B cell (primary cell): ENCODE data around the gene UPK3BL2. TPM values are rescaled to one million over a fixed set of nuclear protein-coding genes. Genes with fewer than 3 reads are reported as not detected.
"Not testable (repeated sequence)": the region's sequence is repeated elsewhere in the genome, so short reads cannot be mapped to it uniquely, and the experiment has no call there.

ENCODE experiments used
- ATAC-seq: fragments of 200-7000 bp; cut with Tn5 transposase; one replicate; pipeline ENCODE4 v1.10.0; 2021; ENCODE audit warnings: low read depth, mild to moderate bottlenecking, moderate number of reproducible peaks, moderate library complexity
- CTCF ChIA-PET: fragments of 350-600 bp; sonication (Branson Sonifier 250); formaldehyde crosslinking; loops from one replicate; lab custom pipeline; 2021; ENCODE audit warnings: antibody characterized with exemption, inconsistent platforms; lab: Charles Lee
- POLR2A ChIA-PET: fragments of 350-600 bp; sonication (Branson Sonifier 250); formaldehyde crosslinking; loops from one replicate; lab custom pipeline; 2021; ENCODE audit warnings: antibody characterized with exemption; lab: Charles Lee
- DNase-seq: peaks from one replicate; pipeline ENCODE4 v3.0.0; 2013
- H2AFZ ChIP-seq: 2 replicates; pipeline ENCODE4 v1.6.1; 2012; ENCODE audit warnings: mild to moderate bottlenecking, low read depth, low read length; ENCODE audit not compliant: insufficient read depth, poor library complexity, severe bottlenecking
- H3K27ac ChIP-seq, 2 donors: 1 replicate in 1 of 2; 2 replicates in 1 of 2; pipeline ENCODE4 v1.5.1; 2012 to 2013; ENCODE audit warnings: low read length in 2 of 2, mild to moderate bottlenecking in 2 of 2, moderate library complexity in 1 of 2
- H3K27me3 ChIP-seq, 4 experiments: fragments of 200-600 bp in 1 of 4; sonication (generic) in 1 of 4; replicated peaks in 1 of 4; 1 replicate in 2 of 4; 2 replicates in 2 of 4; pipeline versions ENCODE4 v1.6.1 to v1.7.0; 2013 to 2016; ENCODE audit warnings: low read length in 3 of 4, mild to moderate bottlenecking in 2 of 4, mixed read lengths in 1 of 4, moderate library complexity in 1 of 4; ENCODE audit not compliant: insufficient read depth in 4 of 4, control insufficient read depth in 3 of 4; ENCODE audit errors: control extremely low read depth in 1 of 4
- H3K36me3 ChIP-seq, 2 experiments: replicated peaks in 1 of 2; 1 replicate in 1 of 2; 2 replicates in 1 of 2; pipeline versions ENCODE4 v1.6.1 to v1.7.1; 2013; ENCODE audit warnings: low read length in 1 of 2; ENCODE audit not compliant: insufficient read depth in 2 of 2, control insufficient read depth in 1 of 2; ENCODE audit errors: control extremely low read depth in 1 of 2, extremely low read depth in 1 of 2
- H3K4me1 ChIP-seq, 2 donors: fragments of 200-600 bp in 1 of 2; sonication (generic) in 1 of 2; 1 replicate in 1 of 2; 2 replicates in 1 of 2; pipeline versions ENCODE4 v1.5.1 to v1.6.1; 2013 to 2017; ENCODE audit warnings: low read length in 2 of 2; ENCODE audit not compliant: control insufficient read depth in 2 of 2, insufficient read depth in 2 of 2
- H3K4me2 ChIP-seq: replicated peaks from 2 replicates; pipeline ENCODE3; 2012; ENCODE audit warnings: mild to moderate bottlenecking, low read depth, low read length; ENCODE audit not compliant: poor library complexity, severe bottlenecking
- H3K4me3 ChIP-seq, 5 experiments: fragments of 200-600 bp in 1 of 5; sonication (generic) in 1 of 5; 1 replicate in 3 of 5; 2 replicates in 2 of 5; pipeline versions ENCODE4 v1.5.1 to v1.7.0; 2011 to 2016; ENCODE audit warnings: low read length in 4 of 5, mild to moderate bottlenecking in 4 of 5, low read depth in 2 of 5, control low read depth in 1 of 5, moderate library complexity in 1 of 5; ENCODE audit not compliant: insufficient read depth in 1 of 5; ENCODE audit errors: control extremely low read depth in 1 of 5, extremely low read depth in 1 of 5
- H3K79me2 ChIP-seq: fragments of 200-600 bp; sonication (generic); one replicate; pipeline ENCODE4 v1.6.0; 2016; ENCODE audit warnings: low read length; ENCODE audit not compliant: control insufficient read depth, insufficient read depth
- H3K9ac ChIP-seq: fragments of 200-600 bp; sonication (generic); 2 replicates; pipeline ENCODE4 v1.6.1; 2017; ENCODE audit warnings: mild to moderate bottlenecking, low read length, moderate library complexity
- H3K9me3 ChIP-seq, 3 donors: one replicate each; pipeline versions ENCODE4 v1.6.1 to v1.7.1; 2013; ENCODE audit warnings: low read length in 2 of 3; ENCODE audit not compliant: control insufficient read depth in 2 of 3, insufficient read depth in 1 of 3; ENCODE audit errors: control extremely low read depth in 1 of 3
- H4K20me1 ChIP-seq: 2 replicates; pipeline ENCODE4 v1.6.0; 2012; ENCODE audit warnings: mild to moderate bottlenecking, low read length; ENCODE audit not compliant: insufficient read depth, control insufficient read depth, poor library complexity, severe bottlenecking
- H3K27ac Mint-ChIP-seq: one replicate; pipeline ENCODE4 v1.8.0; 2021; ENCODE audit warnings: mixed read lengths
- H3K27me3 Mint-ChIP-seq: one replicate; pipeline ENCODE4 v1.8.0; 2021; ENCODE audit warnings: mixed read lengths
- H3K4me1 Mint-ChIP-seq: one replicate; pipeline ENCODE4 v1.8.0; 2021; ENCODE audit warnings: mixed read lengths
- H3K4me3 Mint-ChIP-seq: one replicate; pipeline ENCODE4 v1.8.0; 2021; ENCODE audit warnings: mixed read lengths
- H3K9me3 Mint-ChIP-seq: one replicate; pipeline ENCODE4 v1.8.0; 2022; ENCODE audit warnings: mixed read lengths; ENCODE audit not compliant: insufficient read depth
- WGBS: methylation state at CpG from one replicate; pipeline ENCODE4 v1.1.5; 2013; ENCODE audit warnings: missing lambda C conversion rate; ENCODE audit not compliant: insufficient coverage; 5-methylcytosine and 5-hydroxymethylcytosine counted together
- intact Hi-C: fragments of 100-400 bp; cut with micrococcal nuclease; formaldehyde crosslinking; loops from one replicate; pipeline ENCODE4 v1.10.0; 2022
- polyA plus RNA-seq: library from polyadenylated mRNA; depleted of rRNA; stranded (reverse); fragments of >200 nt; gene quantifications from 2 replicates; pipeline ENCODE4 v1.2.3, GENCODE V29; 2012
- total RNA-seq, 2 donors: library from RNA; stranded (reverse); fragments of 120-200 nt in 1 of 2; gene quantifications; 1 replicate in 1 of 2; 2 replicates in 1 of 2; pipeline versions ENCODE4 v1.2.3 to v1.2.4, GENCODE V29; 2013 to 2022

UPK3BL2 gene
- total and polyA plus RNA-seq, 2 donors (not counting 1 experiment from before 2014, with no cell fraction given) = 68.2 to 143 TPM

DNA sequence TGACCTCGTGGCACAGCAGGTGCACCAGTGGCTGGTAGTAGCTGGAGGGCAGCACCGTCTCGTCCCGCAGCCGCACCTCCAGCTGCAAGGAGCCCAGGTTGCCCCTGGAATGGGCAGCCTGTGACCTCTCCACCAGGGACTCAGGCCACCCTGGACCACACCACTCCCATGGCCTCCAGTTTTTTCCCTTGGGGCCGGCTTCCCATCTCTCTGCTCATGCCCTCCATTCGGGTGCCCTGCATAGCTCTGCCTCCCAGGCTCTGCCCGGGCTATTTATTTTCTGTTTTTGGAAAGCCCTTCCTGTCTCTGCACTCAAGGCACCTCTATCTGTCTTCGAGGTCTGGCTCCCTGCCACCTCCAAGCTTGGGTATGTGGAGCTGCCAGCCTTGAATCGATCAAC is 46.6 kb downstream of the UPK3BL2 start:
- H3K27me3 Mint-ChIP-seq, intact Hi-C loops, H3K4me2 ChIP-seq, H4K20me1 ChIP-seq, H3K9ac ChIP-seq, H3K9me3 Mint-ChIP-seq, H3K79me2 ChIP-seq, H3K27me3 ChIP-seq, CTCF ChIA-PET, H3K4me1 Mint-ChIP-seq, H2AFZ ChIP-seq, H3K27ac Mint-ChIP-seq, H3K27ac ChIP-seq, H3K4me3 ChIP-seq, H3K9me3 ChIP-seq, DNase-seq, H3K4me3 Mint-ChIP-seq, H3K36me3 ChIP-seq, ATAC-seq, H3K4me1 ChIP-seq, POLR2A ChIA-PET: not testable (repeated sequence)
- no CpG with 5 or more reads among the region's 10 CpGs for WGBS

- H3K4me3 ChIP-seq, H3K27ac ChIP-seq, H3K27me3 ChIP-seq, POLR2A ChIA-PET, DNase-seq, H3K4me1 Mint-ChIP-seq, intact Hi-C loops, H3K9me3 Mint-ChIP-seq, H3K9ac ChIP-seq, H3K36me3 ChIP-seq, H3K27ac Mint-ChIP-seq, H3K4me2 ChIP-seq, H3K27me3 Mint-ChIP-seq, H3K9me3 ChIP-seq, H3K79me2 ChIP-seq, H4K20me1 ChIP-seq, H3K4me1 ChIP-seq, H2AFZ ChIP-seq, H3K4me3 Mint-ChIP-seq, CTCF ChIA-PET: not testable (repeated sequence)
- no CpG with 5 or more reads among the region's 67 CpGs for WGBS
- ATAC-seq = peak; percentile 73
Observed at GRCh38 chr7:102494473-102495149, 48.9 kb downstream of the UPK3BL2 start.

DNA sequence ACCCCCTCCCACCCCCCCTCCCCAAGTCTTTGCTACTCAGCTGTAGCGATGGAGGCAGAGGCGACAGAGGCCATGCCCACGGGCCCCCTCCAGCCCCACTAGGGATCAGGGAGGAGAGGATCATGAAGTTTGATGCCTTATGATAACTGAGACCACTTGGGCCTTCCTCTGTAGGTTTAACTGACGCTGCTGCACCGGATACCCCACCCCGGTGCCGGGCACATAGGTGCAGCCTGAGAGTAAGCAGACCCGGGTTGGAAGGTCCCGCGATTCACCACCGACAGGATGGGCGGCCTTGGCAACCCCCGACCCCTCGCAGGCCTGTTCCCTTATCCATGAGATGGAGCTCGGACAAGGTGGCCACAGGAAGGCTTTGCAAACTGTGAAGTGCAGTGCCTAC is 49.5 kb downstream of the UPK3BL2 start:
- H3K4me2 ChIP-seq, H3K9me3 ChIP-seq, H4K20me1 ChIP-seq, H3K4me1 ChIP-seq, H3K4me1 Mint-ChIP-seq, DNase-seq, H3K36me3 ChIP-seq, H3K27me3 Mint-ChIP-seq, H3K27ac Mint-ChIP-seq, H3K27me3 ChIP-seq, H3K79me2 ChIP-seq, H3K27ac ChIP-seq, H2AFZ ChIP-seq, ATAC-seq, POLR2A ChIA-PET, H3K9ac ChIP-seq, intact Hi-C loops, H3K9me3 Mint-ChIP-seq, CTCF ChIA-PET, H3K4me3 Mint-ChIP-seq: not testable (repeated sequence)
- WGBS = no CpG with 5 or more reads among the region's 15 CpGs
- H3K4me3 ChIP-seq = peak overlapping the region in 3 of 5 experiments; percentile 40

GRCh38 chr7:102493220-102493935 is 50.1 kb downstream of the UPK3BL2 start:
- H3K4me1 Mint-ChIP-seq, H3K27ac Mint-ChIP-seq, H3K9me3 Mint-ChIP-seq, H3K4me1 ChIP-seq, H3K9me3 ChIP-seq, H3K9ac ChIP-seq, H3K4me2 ChIP-seq, H3K79me2 ChIP-seq, H3K4me3 ChIP-seq, H4K20me1 ChIP-seq, H3K27me3 ChIP-seq, H3K27ac ChIP-seq, CTCF ChIA-PET, H3K4me3 Mint-ChIP-seq, H3K36me3 ChIP-seq, H3K27me3 Mint-ChIP-seq, POLR2A ChIA-PET, DNase-seq, intact Hi-C loops, H2AFZ ChIP-seq: not testable (repeated sequence)
- WGBS = no CpG with 5 or more reads among the region's 33 CpGs
- ATAC-seq = peak; percentile 60
